K562 (cell line): Measurements from ENCODE around the gene KTN1.

ENCODE experiments used
- CBX2 ChIP-seq: fragments of 200-600 bp; sonication (generic); IDR thresholded peaks from one replicate; pipeline ENCODE4 v1.6.1; 2012; ENCODE audit warnings: mild to moderate bottlenecking, low read length, inconsistent platforms; ENCODE audit not compliant: insufficient read depth, poor library complexity, severe bottlenecking
- COPS2 ChIP-seq: fragments of 450-650 bp; conservative IDR thresholded peaks from 2 replicates; pipeline ENCODE4 v1.6.1; 2016; ENCODE audit warnings: mild to moderate bottlenecking, moderate library complexity
- FOSL1 ChIP-seq: fragments of 200-800 bp; sonication (Bioruptor generic); conservative IDR thresholded peaks from 2 replicates; pipeline ENCODE4 v1.6.1; 2016; ENCODE audit warnings: missing genetic modification characterization, missing compliant biosample characterization
- KLF1 ChIP-seq: fragments of 450-650 bp; IDR thresholded peaks from 2 replicates; pipeline ENCODE4 v1.6.1; 2016; ENCODE audit warnings: missing genetic modification characterization, missing compliant biosample characterization
- MEIS2 ChIP-seq: fragments of 450-650 bp; IDR thresholded peaks from 2 replicates; pipeline ENCODE4 v1.6.1; 2014; ENCODE audit warnings: mild to moderate bottlenecking; ENCODE audit not compliant: partially characterized antibody
- U2AF1 ChIP-seq: fragments of 200-400 bp; formaldehyde crosslinking; optimal IDR thresholded peaks from 2 replicates; pipeline ENCODE3; 2017; ENCODE audit warnings: mild to moderate bottlenecking, low read depth, low read length, moderate library complexity
- ZSCAN29 ChIP-seq: fragments of 450-650 bp; IDR thresholded peaks from 2 replicates; pipeline ENCODE4 v1.6.1; 2017

DNA sequence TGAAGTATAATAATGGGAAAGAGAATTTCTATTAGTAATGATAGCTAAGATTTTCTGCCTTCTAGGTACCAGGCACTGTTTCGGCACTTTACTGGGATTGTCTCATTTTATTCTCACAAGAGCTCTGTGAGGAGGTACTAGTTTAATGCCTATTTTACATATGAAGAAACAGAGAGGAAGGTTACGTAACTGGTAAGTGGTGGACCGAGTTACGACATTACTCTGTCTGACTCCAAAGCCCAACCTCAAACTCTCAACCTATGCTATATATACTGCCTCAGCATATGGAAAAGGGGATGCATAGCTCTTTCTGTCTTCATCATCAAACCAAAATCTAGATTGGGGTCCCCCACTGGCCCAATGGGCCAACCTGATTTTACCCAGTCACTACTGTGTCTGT lies 133.5 kb downstream of the KTN1 start:
- TF ChIP-seq CBX2: no peak
- TF ChIP-seq FOSL1 (tag): no peak
- TF ChIP-seq KLF1 (tag): no peak
- TF ChIP-seq COPS2: no peak
- no peak for TF ChIP-seq U2AF1
- no peak for TF ChIP-seq MEIS2
- no peak for TF ChIP-seq ZSCAN29
